Panc1 (cell line): ENCODE results near the gene PRKD2.

Experiments used
- CTCF ChIP-seq: fragments of 450-650 bp; IDR thresholded peaks from 2 replicates; pipeline ENCODE4 v1.5.1; 2017; ENCODE audit warnings: mild to moderate bottlenecking
- POLR2AphosphoS5 ChIP-seq: IDR thresholded peaks from 2 replicates; pipeline ENCODE4 v1.6.1; 2012; ENCODE audit warnings: mild to moderate bottlenecking, low read depth, low read length, moderate library complexity
- REST ChIP-seq, 2 experiments: IDR thresholded peaks; 2 replicates each; pipeline ENCODE4 v1.6.1; 2011 to 2012; ENCODE audit warnings: low read depth in 2 of 2, control low read depth in 1 of 2, low read length in 1 of 2, mild to moderate bottlenecking in 1 of 2, moderate library complexity in 1 of 2; ENCODE audit not compliant: insufficient read depth in 1 of 2
- SIN3A ChIP-seq: IDR thresholded peaks from 2 replicates; pipeline ENCODE4 v1.6.1; 2012; ENCODE audit warnings: low read depth, mild to moderate bottlenecking, low read length, moderate library complexity, borderline replicate concordance; ENCODE audit not compliant: insufficient read depth

GRCh38 chr19:46634045-46634655, 82.8 kb downstream of the PRKD2 start:
- TF ChIP-seq CTCF (no peak), POLR2AphosphoS5 (no peak), SIN3A (no peak), REST (IDR thresholded peaks at IDR 0.05; ENCODE audit: insufficient read depth in 1 of 2, low read depth in 2 of 2, low read length in 1 of 2) (no peak)
